ENCODE data around the gene HDAC4. TPM values are rescaled to one million over a fixed set of nuclear protein-coding genes. Genes with fewer than 3 reads are reported as not detected.

Gene HDAC4
- total RNA-seq, 1 experiment from 2014 or later = 47.6 TPM

GRCh38 chr2:239139566-239139965 is 261.3 kb downstream of the HDAC4 start:
- H3K4me3 ChIP-seq (replicated peaks in 1 of 2; ENCODE audit: low read depth in 1 of 2, low read length in 2 of 2) = no peak overlapping the region
- H3K27me3 ChIP-seq (ENCODE audit: insufficient read depth, low read length) = no peaks in the 10 kb centered on the region
- H3K4me1 ChIP-seq (ENCODE audit: control insufficient read depth in 1 of 2, insufficient read depth in 2 of 2, low read length in 2 of 2) = no peaks in the 10 kb centered on the region
- H2AFZ ChIP-seq (ENCODE audit: low read depth, low read length, poor library complexity, severe bottlenecking) = no peak overlapping the region
- DNase-seq (ENCODE audit: low read depth, low spot score) (no peak), ATAC-seq (no peak)
- CTCF ChIA-PET = no interaction called here
- POLR2A ChIA-PET = no interaction called here
- TF ChIP-seq MAX (IDR thresholded peaks at IDR 0.05) (no peak), EZH2 (IDR thresholded peaks at IDR 0.05) (no peak), REST (IDR thresholded peaks at IDR 0.05; ENCODE audit: low read depth) (no peak), POLR2A (IDR thresholded peaks at IDR 0.05; ENCODE audit: borderline replicate concordance, extremely low read depth, insufficient read depth, insufficient read length) (no peak), YY1 (IDR thresholded peaks at IDR 0.05; ENCODE audit: extremely low read depth, insufficient replicate concordance, low read depth, low read length) (no peak), EGR1 (IDR thresholded peaks at IDR 0.05; ENCODE audit: low read depth) (no peak), CTCF (IDR thresholded peaks at IDR 0.05 in 2 of 3, conservative IDR thresholded peaks at IDR 0.05 in 1 of 3; ENCODE audit: borderline replicate concordance in 1 of 3, insufficient read depth in 1 of 3, low read depth in 2 of 3, low read length in 2 of 3) (no peak), CEBPB (IDR thresholded peaks at IDR 0.05; ENCODE audit: low read depth) (no peak), ZFX (IDR thresholded peaks at IDR 0.05) (no peak), POLR2AphosphoS5 (IDR thresholded peaks at IDR 0.05; ENCODE audit: low read depth, low read length) (no peak), ELF1 (IDR thresholded peaks at IDR 0.05; ENCODE audit: borderline replicate concordance, low read depth) (no peak), EZH2phosphoT487 (IDR thresholded peaks at IDR 0.05; ENCODE audit: borderline replicate concordance) (no peak), ZBTB33 (IDR thresholded peaks at IDR 0.05; ENCODE audit: extremely low read depth, insufficient replicate concordance, low read length) (no peak), FOSL1 (IDR thresholded peaks at IDR 0.05; ENCODE audit: low read depth) (no peak), SP1 (IDR thresholded peaks at IDR 0.05; ENCODE audit: low read depth) (no peak), ATF3 (IDR thresholded peaks at IDR 0.05) (no peak), RAD21 (IDR thresholded peaks at IDR 0.05; ENCODE audit: low read depth) (no peak)
- H3K9me2 ChIP-seq (ENCODE audit: insufficient read depth) = no peaks in the 10 kb centered on the region
- no peak overlapping the region for H3K9ac ChIP-seq (ENCODE audit: low read length)
- H3K9me3 ChIP-seq (ENCODE audit: control insufficient read depth in 1 of 2, insufficient read depth in 1 of 2, low read depth in 1 of 2, low read length in 2 of 2) = no peaks in the 10 kb centered on the region
- H3K79me2 ChIP-seq (ENCODE audit: insufficient read depth, low read length) = no peaks in the 10 kb centered on the region
- H4K20me1 ChIP-seq (ENCODE audit: insufficient read depth) = no peaks in the 10 kb centered on the region
- RAD21 ChIA-PET (ENCODE audit: low non-redundant PET in 1 of 2, low total read pairs in 2 of 2, uncharacterized antibody in 2 of 2, unreplicated experiment in 2 of 2) = no interaction called here
- intact Hi-C loops (cut with micrococcal nuclease) = no loop called here
- peaks cover 0 to 5% of the 10 kb centered on the region in 2 experiments; a peak in 3 of 4 replicates for H3K36me3 ChIP-seq (ENCODE audit: control insufficient read depth in 1 of 2, insufficient read depth in 2 of 2, low read length in 2 of 2)
- no TSS peak for BruUV-seq (replicated peaks)
- no peak overlapping the region for H3K4me2 ChIP-seq (ENCODE audit: low read length)
- H3K27ac ChIP-seq (ENCODE audit: low read depth, low read length) = no peak overlapping the region
